ENCODE data around the gene MDN1.

DNA sequence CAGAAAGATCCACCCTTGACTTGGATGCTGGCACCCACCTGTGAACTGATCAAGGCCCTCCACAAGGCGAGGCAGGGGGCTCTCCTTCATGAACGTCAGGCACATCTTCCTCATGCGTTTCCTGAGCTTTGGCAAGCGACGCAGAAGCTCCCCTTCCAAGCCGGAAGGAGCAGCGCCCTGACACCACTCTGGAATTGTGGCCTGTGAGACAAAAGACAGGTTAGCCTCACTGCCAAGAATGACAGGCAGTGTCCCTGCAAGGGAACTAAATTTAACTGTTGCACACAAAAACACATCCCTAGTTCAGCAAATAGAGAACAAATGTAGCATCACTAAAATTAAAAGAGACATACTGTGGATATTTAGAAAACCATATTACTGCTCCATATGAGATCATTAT lies 139.0 kb downstream of the MDN1 start:
- TF ChIP-seq, protein P1, sequence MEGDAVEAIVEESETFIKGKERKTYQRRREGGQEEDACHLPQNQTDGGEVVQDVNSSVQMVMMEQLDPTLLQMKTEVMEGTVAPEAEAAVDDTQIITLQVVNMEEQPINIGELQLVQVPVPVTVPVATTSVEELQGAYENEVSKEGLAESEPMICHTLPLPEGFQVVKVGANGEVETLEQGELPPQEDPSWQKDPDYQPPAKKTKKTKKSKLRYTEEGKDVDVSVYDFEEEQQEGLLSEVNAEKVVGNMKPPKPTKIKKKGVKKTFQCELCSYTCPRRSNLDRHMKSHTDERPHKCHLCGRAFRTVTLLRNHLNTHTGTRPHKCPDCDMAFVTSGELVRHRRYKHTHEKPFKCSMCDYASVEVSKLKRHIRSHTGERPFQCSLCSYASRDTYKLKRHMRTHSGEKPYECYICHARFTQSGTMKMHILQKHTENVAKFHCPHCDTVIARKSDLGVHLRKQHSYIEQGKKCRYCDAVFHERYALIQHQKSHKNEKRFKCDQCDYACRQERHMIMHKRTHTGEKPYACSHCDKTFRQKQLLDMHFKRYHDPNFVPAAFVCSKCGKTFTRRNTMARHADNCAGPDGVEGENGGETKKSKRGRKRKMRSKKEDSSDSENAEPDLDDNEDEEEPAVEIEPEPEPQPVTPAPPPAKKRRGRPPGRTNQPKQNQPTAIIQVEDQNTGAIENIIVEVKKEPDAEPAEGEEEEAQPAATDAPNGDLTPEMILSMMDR (conservative IDR thresholded peaks at IDR 0.05; ENCODE audit: low read length) = no peak
- no peak for TF ChIP-seq EZH2phosphoT487 (IDR thresholded peaks at IDR 0.05; ENCODE audit: borderline replicate concordance, low read depth, low read length)

Measured in OCI-LY7 (cell line).